Heart left ventricle (tissue), 13 donors: ENCODE results near the gene TGM2.

Experiments
- POLR2A ChIP-seq, 2 donors: fragments of 450-650 bp; IDR thresholded peaks; one replicate each; pipeline ENCODE4 v1.6.1; 2017; ENCODE audit warnings: antibody characterized with exemption in 2 of 2, mild to moderate bottlenecking in 2 of 2, moderate library complexity in 2 of 2
- TF ChIP-seq, protein P1 (sequence below), 12 donors: fragments of 200-600 bp; sonication (generic) in 4 of 12; IDR thresholded peaks; one replicate each; pipeline versions ENCODE4 v1.5.0 to v1.8.0; 2018 to 2022; ENCODE audit warnings: antibody characterized with exemption in 12 of 12, mild to moderate bottlenecking in 5 of 12
- donor health status: ischemic (EF 13 %, LVEDD 7.1; RV severe dilation, severe dysfunction).
- donor health status: DM: no; HTN: yes; CAD: no.
- donor health status: DM: no; HTN: no; CAD: no.
- donor health status: ischemic (EF 25% LVEDD 6.9; RV normal size, moderate dysfunction).
- donor health status: ischemic (EF 25% LVEDD 5.7; RV mildly dilated, moderate dysfunction).
- donor health status: ischemic (EF 35%, LVEDD 5.7; RV mildly dilated, moderate dysfunction).
- donor health status: nonischemic (EF 11% LVEDD 7.7; RV severe dilation, severe dysfunction).
- donor health status: DM: yes; HTN: yes; CAD: no.
- donor health status: PGD.
- donor health status: ischemic (EF 29% LVEDD 5.4; RV normal size, mild dysfunction).
- donor health status: nonischemic (EF 23%, LVEDD 6.1; RV moderate dilation, normal function).

DNA sequence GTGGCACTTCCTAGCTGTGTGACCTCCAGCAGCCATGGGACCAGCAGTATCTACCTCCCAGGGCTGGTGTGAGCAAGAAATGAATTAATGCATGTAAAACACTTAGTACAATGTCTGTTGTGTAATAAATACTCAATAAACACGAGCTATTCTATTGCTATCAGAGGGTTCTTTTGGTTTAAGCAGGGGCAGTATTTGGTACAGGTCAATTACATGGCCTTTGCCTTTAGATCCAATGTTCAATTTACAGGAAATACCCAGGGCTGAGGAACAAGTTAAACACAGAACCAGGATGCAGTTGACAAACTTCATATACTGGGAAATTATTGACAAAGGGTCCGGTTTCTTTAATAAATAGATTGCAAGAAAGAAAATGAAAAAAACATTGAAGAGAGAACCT is 2.9 kb downstream of the TGM2 start:
- TF ChIP-seq, protein P1, sequence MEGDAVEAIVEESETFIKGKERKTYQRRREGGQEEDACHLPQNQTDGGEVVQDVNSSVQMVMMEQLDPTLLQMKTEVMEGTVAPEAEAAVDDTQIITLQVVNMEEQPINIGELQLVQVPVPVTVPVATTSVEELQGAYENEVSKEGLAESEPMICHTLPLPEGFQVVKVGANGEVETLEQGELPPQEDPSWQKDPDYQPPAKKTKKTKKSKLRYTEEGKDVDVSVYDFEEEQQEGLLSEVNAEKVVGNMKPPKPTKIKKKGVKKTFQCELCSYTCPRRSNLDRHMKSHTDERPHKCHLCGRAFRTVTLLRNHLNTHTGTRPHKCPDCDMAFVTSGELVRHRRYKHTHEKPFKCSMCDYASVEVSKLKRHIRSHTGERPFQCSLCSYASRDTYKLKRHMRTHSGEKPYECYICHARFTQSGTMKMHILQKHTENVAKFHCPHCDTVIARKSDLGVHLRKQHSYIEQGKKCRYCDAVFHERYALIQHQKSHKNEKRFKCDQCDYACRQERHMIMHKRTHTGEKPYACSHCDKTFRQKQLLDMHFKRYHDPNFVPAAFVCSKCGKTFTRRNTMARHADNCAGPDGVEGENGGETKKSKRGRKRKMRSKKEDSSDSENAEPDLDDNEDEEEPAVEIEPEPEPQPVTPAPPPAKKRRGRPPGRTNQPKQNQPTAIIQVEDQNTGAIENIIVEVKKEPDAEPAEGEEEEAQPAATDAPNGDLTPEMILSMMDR (IDR thresholded peaks at IDR 0.05), result no peak
- TF ChIP-seq POLR2A (IDR thresholded peaks at IDR 0.05), result no peak
